Islet of Langerhans (tissue), 1 donor: ENCODE results near the gene MEX3D.
"Not testable (repeated sequence)": the region's sequence is repeated elsewhere in the genome, so short reads cannot be mapped to it uniquely, and the experiment has no call there.

Source experiments
- FAIRE-seq: peaks from one replicate; lab custom pipeline; 2011; peaks lifted over from hg19 to GRCh38; lab: Jason Lieb, UNC

Gene MEX3D

DNA sequence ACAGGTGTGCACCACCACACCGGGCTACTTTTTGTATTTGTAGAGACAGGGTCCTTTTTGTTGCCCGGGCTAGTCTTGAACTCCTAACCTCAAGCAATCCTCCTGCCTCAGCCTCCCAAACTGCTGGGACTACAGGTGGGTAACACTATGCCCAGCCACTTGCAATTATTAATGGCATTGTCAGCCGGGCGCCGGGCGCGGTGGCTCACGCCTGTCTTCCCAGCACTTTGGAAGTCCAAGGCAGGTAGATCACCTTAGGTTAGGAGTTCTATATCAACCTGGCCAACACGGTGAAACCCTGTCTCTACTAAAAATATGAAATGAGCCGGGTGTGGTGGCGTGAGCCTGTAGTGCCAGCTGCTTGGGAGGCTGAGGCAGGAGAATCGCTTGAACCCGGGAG lies 2.7 kb upstream of the MEX3D start:
- FAIRE-seq, result no peak

DNA sequence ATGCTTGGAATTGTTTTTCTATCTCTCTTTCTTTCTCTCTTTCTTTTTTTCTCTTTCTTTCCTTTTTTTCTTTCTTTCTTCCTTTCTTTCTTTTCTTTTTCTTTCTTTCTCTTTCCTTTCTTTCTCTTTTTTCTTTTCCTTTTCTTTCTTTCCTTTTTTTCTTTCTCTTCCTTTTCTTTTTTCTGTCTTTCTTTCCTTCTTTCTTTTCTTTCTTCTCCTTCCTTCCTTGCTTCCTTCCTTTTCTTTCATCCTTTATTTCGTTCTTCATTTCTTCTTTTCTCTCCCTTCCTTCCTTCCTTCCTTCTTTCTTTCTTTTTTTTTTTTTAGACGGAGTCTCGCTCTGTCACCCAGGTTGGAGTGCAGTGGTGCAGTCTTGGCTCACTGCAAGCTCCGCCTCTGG lies 1.9 kb upstream of the MEX3D start:
- no peak for FAIRE-seq

DNA sequence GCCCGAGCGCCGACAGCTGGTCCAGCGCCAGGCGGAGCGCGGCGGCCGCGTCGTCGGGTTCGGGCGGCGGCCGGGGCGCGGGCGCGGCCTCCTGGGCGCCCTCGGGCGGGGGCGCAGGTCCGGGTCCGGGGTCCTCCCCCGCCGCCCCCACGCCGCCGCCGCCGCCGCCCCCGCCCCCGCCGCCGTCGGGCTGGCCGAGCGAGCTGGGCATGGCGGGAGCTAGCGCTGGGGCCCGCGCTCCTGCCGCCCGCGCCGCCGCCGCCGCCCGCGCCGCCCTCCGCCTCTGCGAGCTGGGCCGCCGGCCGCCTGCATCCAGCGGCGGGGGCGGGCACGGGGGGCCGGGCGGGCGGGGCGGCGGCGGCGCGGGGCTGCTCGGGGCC lies 287 bp downstream of the MEX3D start:
- FAIRE-seq, result no peak

DNA sequence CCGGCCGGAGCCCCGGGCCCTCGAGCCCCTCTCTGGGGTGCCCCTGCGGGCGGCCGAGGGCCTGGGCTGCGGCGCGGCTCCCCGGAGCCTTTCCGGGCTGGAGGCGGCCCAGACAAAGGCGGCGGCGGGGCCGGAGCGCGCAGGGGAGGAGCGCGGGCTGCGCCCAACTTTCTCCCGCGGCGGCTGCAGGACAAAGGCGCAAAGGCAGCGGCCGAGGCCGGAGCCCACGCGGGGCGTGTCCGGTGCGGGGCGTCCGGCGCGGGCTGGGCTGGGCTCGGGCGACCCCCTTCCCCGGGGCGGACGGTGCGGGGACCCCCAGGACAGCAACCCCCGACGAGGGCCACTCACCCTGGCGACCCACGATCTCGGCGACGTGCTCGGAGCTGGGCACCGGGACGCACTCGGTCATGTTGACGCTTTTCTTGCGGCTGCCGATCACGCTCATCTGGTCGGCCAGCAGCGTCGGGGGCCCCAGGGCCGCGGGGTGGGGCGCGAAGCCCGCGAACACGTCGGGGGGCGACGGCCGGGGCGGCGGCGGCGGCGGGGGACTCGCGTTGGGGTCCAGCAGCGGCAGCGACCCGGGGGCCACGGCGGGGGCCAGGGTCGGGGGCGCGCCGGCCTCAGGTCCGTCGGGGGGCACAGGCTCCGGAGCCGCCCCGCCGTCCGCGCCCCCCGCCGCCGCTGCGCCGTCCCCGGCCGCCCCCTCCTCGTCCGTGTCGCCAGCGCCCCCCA lies 843 bp downstream of the MEX3D start:
- no peak for FAIRE-seq

GRCh38 chr19:1566392-1567115 lies 1.6 kb downstream of the MEX3D start:
- FAIRE-seq, result no peak

DNA sequence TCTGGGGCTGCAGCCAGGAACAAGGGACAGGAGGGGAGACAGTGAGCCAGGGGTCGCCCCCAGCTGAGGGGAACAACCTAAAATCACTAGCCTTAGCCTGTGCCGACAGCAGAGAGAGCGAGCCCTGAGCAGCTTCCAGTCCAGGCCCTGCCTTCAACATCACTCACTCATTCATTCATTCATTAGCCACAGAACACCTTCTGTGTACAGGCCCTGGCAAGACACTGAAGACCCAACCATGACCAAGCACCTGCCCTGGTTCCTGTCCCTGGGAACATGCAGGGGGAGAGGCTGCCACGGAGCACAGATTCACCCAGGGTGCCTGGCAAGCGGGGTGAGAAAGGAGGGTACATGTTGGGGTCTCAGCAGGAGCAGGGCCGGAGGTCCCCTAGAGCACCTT lies 4.9 kb downstream of the MEX3D start:
- no peak for FAIRE-seq

- no peak for FAIRE-seq
Observed at GRCh38 chr19:1561236-1561842, 6.8 kb downstream of the MEX3D start.

DNA sequence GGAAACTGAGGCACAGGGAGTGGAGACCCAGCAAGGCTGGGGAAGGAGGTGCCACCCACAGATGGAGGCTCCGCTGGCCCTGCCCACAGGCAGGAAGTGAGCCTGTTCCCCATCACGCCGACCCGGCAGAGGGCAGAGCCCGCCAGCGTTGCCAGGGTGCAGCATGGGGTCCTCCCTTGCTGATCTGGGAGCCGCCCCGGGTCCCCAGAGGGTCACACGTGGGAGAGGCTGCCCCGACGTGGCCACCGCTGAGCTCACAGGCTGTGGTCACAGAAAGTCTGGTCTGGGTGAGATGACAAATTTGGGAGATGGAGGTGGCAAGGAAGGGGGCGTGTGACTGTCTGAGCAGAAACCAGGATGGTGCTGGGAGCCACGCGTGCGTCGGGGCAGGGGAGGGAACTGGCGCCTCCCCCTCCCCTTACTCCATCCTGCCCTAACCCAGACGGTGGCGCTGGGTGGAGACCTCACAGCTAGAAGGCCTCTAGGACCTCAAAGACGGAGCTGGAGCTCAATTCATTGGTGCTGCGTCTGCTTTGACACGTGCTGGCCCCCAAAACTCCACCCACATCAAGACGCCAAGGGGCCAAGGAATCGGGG lies 7.7 kb downstream of the MEX3D start:
- no peak for FAIRE-seq

- no peak for FAIRE-seq
Observed at GRCh38 chr19:1558552-1558951, 9.6 kb downstream of the MEX3D start.

DNA sequence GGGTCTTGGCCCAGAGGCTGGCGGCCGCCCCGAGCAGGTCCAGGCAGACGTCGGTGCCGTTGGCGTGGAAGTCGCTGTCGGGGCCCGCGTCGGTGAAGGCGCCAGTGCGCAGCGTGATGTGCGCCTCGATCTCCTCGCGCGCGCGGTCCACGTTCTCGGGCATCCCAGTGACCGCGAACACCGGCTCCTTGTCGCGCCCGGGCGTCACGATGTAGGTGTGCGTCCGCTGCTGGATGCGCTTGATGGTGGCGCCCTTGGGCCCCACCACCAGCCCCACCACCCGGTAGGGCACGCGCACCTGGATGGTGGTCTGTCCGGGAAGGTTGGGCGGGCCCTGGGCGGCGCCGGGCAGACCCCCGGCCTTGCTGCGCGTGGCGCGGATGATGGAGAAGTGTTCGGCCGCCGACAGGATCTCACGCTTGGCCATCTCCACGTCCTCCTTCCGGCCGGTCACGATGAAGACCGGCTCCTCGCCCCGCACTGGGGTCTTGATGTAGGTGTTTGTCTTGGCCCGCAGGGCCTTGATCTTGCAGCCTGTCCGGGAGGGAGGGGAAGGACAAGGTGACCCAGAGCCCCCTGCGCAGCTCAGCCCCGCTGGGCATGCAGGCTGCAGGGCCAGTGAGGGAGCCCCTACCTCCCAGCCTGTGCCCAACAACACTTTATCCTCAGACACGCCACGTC lies 11.6 kb downstream of the MEX3D start:
- no peak for FAIRE-seq

- FAIRE-seq, result no peak
Observed at GRCh38 chr19:1555487-1556389, 12.4 kb downstream of the MEX3D start.

DNA sequence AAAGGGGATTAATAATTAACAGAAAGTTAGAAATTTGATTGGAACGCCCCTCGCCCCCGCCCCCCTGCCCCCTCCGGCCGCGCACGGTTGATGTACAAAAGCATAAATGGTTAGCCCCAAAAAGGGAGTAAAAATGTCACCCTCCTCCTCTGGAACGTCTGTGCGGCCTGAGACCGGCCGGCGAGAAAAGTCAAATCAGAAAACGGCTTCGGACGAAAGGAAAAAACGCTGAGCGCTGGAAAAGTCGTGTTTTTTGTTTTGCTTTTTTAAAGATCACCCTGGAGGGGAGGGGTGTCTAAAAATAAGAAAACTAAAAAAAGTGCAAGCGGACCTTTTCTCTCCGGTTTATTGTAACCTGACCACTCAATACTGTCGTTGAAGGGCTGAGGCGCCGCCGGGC lies 13.2 kb downstream of the MEX3D start:
- no peak for FAIRE-seq

- no peak for FAIRE-seq
Observed at GRCh38 chr19:1553415-1553814, 14.7 kb downstream of the MEX3D start.

- FAIRE-seq, result no peak
Observed at GRCh38 chr19:1551068-1552040, 16.8 kb downstream of the MEX3D start.

GRCh38 chr19:1549332-1549945 lies 18.7 kb downstream of the MEX3D start:
- no peak for FAIRE-seq

DNA sequence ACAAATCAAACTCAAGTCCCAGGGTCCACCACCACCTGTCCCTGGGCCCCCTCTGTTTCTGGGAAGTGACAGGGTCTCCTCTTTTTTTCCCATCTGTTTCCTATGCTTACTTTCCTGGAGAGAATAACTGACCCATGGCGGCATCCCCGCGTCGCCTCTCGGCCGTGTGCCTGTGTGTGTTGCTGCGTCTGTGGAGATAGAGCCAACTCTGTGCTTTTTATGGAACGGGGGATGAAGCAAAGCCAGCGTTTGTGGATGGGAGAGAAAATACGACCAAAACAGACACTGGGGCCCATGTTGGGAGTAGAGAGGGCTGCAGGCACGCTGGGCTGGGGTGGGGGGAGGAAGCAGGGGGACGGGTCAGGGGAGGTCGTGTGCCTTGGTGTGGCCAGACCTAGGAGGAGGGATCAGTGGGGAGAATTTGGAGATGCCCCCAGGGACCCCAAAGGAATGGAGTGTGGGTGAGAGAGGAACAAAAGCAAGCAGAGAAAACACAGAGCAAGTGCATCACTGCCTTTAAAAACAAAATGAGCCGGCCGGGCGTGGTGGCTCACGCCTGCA lies 27.7 kb downstream of the MEX3D start:
- no peak for FAIRE-seq

DNA sequence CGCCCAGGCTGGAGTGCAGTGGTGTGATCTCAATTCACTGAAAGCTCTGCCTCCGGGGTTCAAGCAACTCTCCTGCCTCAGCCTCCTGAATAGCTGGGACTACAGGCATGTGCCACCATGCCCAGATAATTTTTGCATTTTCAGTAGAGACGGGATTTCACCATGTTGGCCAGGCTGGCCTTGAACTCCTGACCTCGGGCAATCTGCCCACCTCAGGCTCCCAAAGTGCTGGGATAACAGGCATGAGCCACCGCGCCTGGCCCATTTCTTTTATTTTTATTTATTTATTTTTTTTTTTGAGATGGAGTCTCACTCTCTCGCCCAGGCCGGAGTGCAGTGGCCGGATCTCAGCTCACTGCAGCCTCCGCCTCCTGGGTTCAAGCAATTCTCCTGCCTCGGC lies 28.4 kb downstream of the MEX3D start:
- FAIRE-seq, result not testable (repeated sequence)

GRCh38 chr19:1538978-1539377 lies 29.1 kb downstream of the MEX3D start:
- FAIRE-seq, result no peak

DNA sequence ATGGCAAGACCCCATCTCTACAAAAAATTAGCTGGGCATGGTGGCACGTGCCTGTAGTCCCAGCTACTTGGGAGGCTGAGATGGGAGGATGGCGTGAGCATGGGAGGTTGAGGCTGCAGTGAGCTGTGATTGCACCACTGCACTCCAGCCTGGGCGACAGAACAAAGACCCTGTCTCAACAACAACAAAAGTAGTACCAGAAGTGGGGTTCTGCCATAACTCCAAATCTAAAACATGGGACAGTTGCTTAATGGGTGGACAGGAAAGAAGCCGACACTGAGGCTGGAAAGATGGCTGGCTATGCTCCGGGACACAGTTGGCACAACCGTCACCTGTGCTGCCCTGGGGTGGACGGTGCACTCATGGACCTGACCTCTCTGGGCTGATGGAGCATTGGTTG lies 32.4 kb downstream of the MEX3D start:
- not testable (repeated sequence) for FAIRE-seq

GRCh38 chr19:1534972-1535371 lies 33.2 kb downstream of the MEX3D start:
- FAIRE-seq, result no peak
